Measurements from ENCODE around the gene GNGT2. TPM values are rescaled to one million over a fixed set of nuclear protein-coding genes. Genes with fewer than 3 reads are reported as not detected.

GNGT2 gene
- total RNA-seq, 1 donor from 2014 or later, result 16.8 TPM

GRCh38 chr17:49225554-49226236 is 15.3 kb upstream of the GNGT2 start:
- peaks cover 22% of the 10 kb centered on the region for H3K36me3 Mint-ChIP-seq (ENCODE audit: low read depth)
- intact Hi-C loops (cut with micrococcal nuclease), result no loop called here
- no peak overlapping the region for H3K27ac Mint-ChIP-seq
- H3K27me3 Mint-ChIP-seq (ENCODE audit: low read depth), result peaks cover 33% of the 10 kb centered on the region
- H3K4me1 Mint-ChIP-seq (ENCODE audit: low read depth), result peaks cover 22% of the 10 kb centered on the region
- no peak for DNase-seq (ENCODE audit: low spot score)
- no peak overlapping the region for H3K4me3 Mint-ChIP-seq (ENCODE audit: low read depth)
- no peaks in the 10 kb centered on the region for H3K9me3 Mint-ChIP-seq

- Mint-ChIP-seq H3K27ac (no peak overlapping the region), H3K4me1 (ENCODE audit: low read depth) (peaks cover 25% of the 10 kb centered on the region), H3K9me3 (no peaks in the 10 kb centered on the region), H3K36me3 (ENCODE audit: low read depth) (peaks cover 27% of the 10 kb centered on the region), H3K4me3 (ENCODE audit: low read depth) (peak overlapping the region; percentile 17), H3K27me3 (ENCODE audit: low read depth) (peaks cover 33% of the 10 kb centered on the region)
- intact Hi-C loops (cut with micrococcal nuclease), result no loop called here
- no peak for DNase-seq (ENCODE audit: low spot score)
Observed at GRCh38 chr17:49224997-49225337, 14.6 kb upstream of the GNGT2 start.

- H3K9me3 Mint-ChIP-seq, result no peaks in the 10 kb centered on the region
- peaks cover 28% of the 10 kb centered on the region for H3K27me3 Mint-ChIP-seq (ENCODE audit: low read depth)
- H3K4me3 Mint-ChIP-seq (ENCODE audit: low read depth), result peak overlapping the region; percentile 33
- H3K27ac Mint-ChIP-seq, result no peak overlapping the region
- DNase-seq (ENCODE audit: low spot score), result peak; percentile 49
- intact Hi-C loops (cut with micrococcal nuclease), result no loop called here
- peaks cover 32% of the 10 kb centered on the region for H3K36me3 Mint-ChIP-seq (ENCODE audit: low read depth)
- H3K4me1 Mint-ChIP-seq (ENCODE audit: low read depth), result peaks cover 25% of the 10 kb centered on the region
Observed at GRCh38 chr17:49224198-49224996, 14.0 kb upstream of the GNGT2 start.

- Mint-ChIP-seq H3K9me3 (no peaks in the 10 kb centered on the region), H3K4me3 (ENCODE audit: low read depth) (peak overlapping the region; percentile 64), H3K27me3 (ENCODE audit: low read depth) (peaks cover 23% of the 10 kb centered on the region), H3K4me1 (ENCODE audit: low read depth) (peaks cover 32% of the 10 kb centered on the region), H3K27ac (no peak overlapping the region), H3K36me3 (ENCODE audit: low read depth) (peaks cover 40% of the 10 kb centered on the region)
- intact Hi-C loops (cut with micrococcal nuclease), result no loop called here
- peak; percentile 52 for DNase-seq (ENCODE audit: low spot score)
Observed at GRCh38 chr17:49223517-49224197, 13.3 kb upstream of the GNGT2 start.

GRCh38 chr17:49223168-49223516 is 12.8 kb upstream of the GNGT2 start:
- peaks cover 21% of the 10 kb centered on the region for H3K27me3 Mint-ChIP-seq (ENCODE audit: low read depth)
- peaks cover 43% of the 10 kb centered on the region for H3K36me3 Mint-ChIP-seq (ENCODE audit: low read depth)
- peaks cover 35% of the 10 kb centered on the region for H3K4me1 Mint-ChIP-seq (ENCODE audit: low read depth)
- DNase-seq (ENCODE audit: low spot score), result no peak
- no peaks in the 10 kb centered on the region for H3K9me3 Mint-ChIP-seq
- H3K27ac Mint-ChIP-seq, result no peak overlapping the region
- H3K4me3 Mint-ChIP-seq (ENCODE audit: low read depth), result peak overlapping the region; percentile 64
- intact Hi-C loops (cut with micrococcal nuclease), result no loop called here

- no peak for DNase-seq (ENCODE audit: low spot score)
- peaks cover 54% of the 10 kb centered on the region for H3K4me1 Mint-ChIP-seq (ENCODE audit: low read depth)
- intact Hi-C loops (cut with micrococcal nuclease), result loop anchor here (2.0 kb wide), 1 partner anchor 25 kb away; no protein-coding TSS in a partner anchor
- peaks cover 8% of the 10 kb centered on the region for H3K27me3 Mint-ChIP-seq (ENCODE audit: low read depth)
- peak overlapping the region; percentile 42 for H3K27ac Mint-ChIP-seq
- peaks cover 66% of the 10 kb centered on the region for H3K36me3 Mint-ChIP-seq (ENCODE audit: low read depth)
- H3K9me3 Mint-ChIP-seq, result no peaks in the 10 kb centered on the region
- H3K4me3 Mint-ChIP-seq (ENCODE audit: low read depth), result no peak overlapping the region
Observed at GRCh38 chr17:49219987-49220386, 9.6 kb upstream of the GNGT2 start.

- peak; percentile 18 for DNase-seq (ENCODE audit: low spot score)
- peak overlapping the region; percentile 49 for H3K4me3 Mint-ChIP-seq (ENCODE audit: low read depth)
- peaks cover 72% of the 10 kb centered on the region for H3K36me3 Mint-ChIP-seq (ENCODE audit: low read depth)
- H3K9me3 Mint-ChIP-seq, result no peaks in the 10 kb centered on the region
- intact Hi-C loops (cut with micrococcal nuclease), result loop anchor here (2.0 kb wide), 1 partner anchor 24 kb away; no protein-coding TSS in a partner anchor
- H3K27me3 Mint-ChIP-seq (ENCODE audit: low read depth), result peaks cover 5% of the 10 kb centered on the region
- peak overlapping the region; percentile 68 for H3K27ac Mint-ChIP-seq
- H3K4me1 Mint-ChIP-seq (ENCODE audit: low read depth), result peaks cover 54% of the 10 kb centered on the region
Observed at GRCh38 chr17:49218941-49219913, 8.9 kb upstream of the GNGT2 start.

GRCh38 chr17:49217651-49218413 is 7.5 kb upstream of the GNGT2 start:
- DNase-seq (ENCODE audit: low spot score), result peak; percentile 61

GRCh38 chr17:49216953-49217650 is 6.7 kb upstream of the GNGT2 start:
- Mint-ChIP-seq H3K4me3 (ENCODE audit: low read depth) (peak overlapping the region; percentile 3), H3K9me3 (no peaks in the 10 kb centered on the region), H3K4me1 (ENCODE audit: low read depth) (peaks cover 61% of the 10 kb centered on the region), H3K27me3 (ENCODE audit: low read depth) (no peaks in the 10 kb centered on the region), H3K27ac (peak overlapping the region; percentile 44), H3K36me3 (ENCODE audit: low read depth) (peaks cover 70% of the 10 kb centered on the region)
- DNase-seq (ENCODE audit: low spot score), result no peak
- intact Hi-C loops (cut with micrococcal nuclease), result no loop called here

More at GRCh38 chr17:49217651-49218413, 7.5 kb upstream of the GNGT2 start:
- intact Hi-C loops (cut with micrococcal nuclease), result loop anchor here (2.0 kb wide), 1 partner anchor 23 kb away; no protein-coding TSS in a partner anchor
- Mint-ChIP-seq H3K36me3 (ENCODE audit: low read depth) (peaks cover 73% of the 10 kb centered on the region), H3K27ac (peak overlapping the region; percentile 92), H3K27me3 (ENCODE audit: low read depth) (no peaks in the 10 kb centered on the region), H3K9me3 (no peaks in the 10 kb centered on the region), H3K4me1 (ENCODE audit: low read depth) (peaks cover 54% of the 10 kb centered on the region), H3K4me3 (ENCODE audit: low read depth) (peak overlapping the region; percentile 72)

- no peaks in the 10 kb centered on the region for H3K27me3 Mint-ChIP-seq (ENCODE audit: low read depth)
- peak overlapping the region; percentile 14 for H3K4me3 Mint-ChIP-seq (ENCODE audit: low read depth)
- H3K4me1 Mint-ChIP-seq (ENCODE audit: low read depth), result peaks cover 62% of the 10 kb centered on the region
- intact Hi-C loops (cut with micrococcal nuclease), result no loop called here
- peak overlapping the region; percentile 78 for H3K27ac Mint-ChIP-seq
- peaks cover 65% of the 10 kb centered on the region for H3K36me3 Mint-ChIP-seq (ENCODE audit: low read depth)
- H3K9me3 Mint-ChIP-seq, result no peaks in the 10 kb centered on the region
- no peak for DNase-seq (ENCODE audit: low spot score)
Observed at GRCh38 chr17:49216482-49216881, 6.1 kb upstream of the GNGT2 start.

GRCh38 chr17:49214676-49215360 is 4.4 kb upstream of the GNGT2 start:
- Mint-ChIP-seq H3K4me1 (ENCODE audit: low read depth) (peaks cover 72% of the 10 kb centered on the region), H3K4me3 (ENCODE audit: low read depth) (peak overlapping the region; percentile 62), H3K27ac (peak overlapping the region; percentile 83), H3K27me3 (ENCODE audit: low read depth) (no peaks in the 10 kb centered on the region), H3K9me3 (no peaks in the 10 kb centered on the region), H3K36me3 (ENCODE audit: low read depth) (peaks cover 61% of the 10 kb centered on the region)
- no peak for DNase-seq (ENCODE audit: low spot score)
- intact Hi-C loops (cut with micrococcal nuclease), result no loop called here

Measured in activated T-helper 2 cell treated with anti-CD3 and anti-CD28 coated beads, Interferon-gamma antibody, Interleukin-2, Interleukin-4, amounts not matched to agents 10 μg/mL and 5 μg/mL and 100 μg/mL, durations not matched to agents 14 hours and 24 hours and 36 hours (primary cell).